HUES48 (cell line): ENCODE data around the gene ZSWIM3.

Experiments used
- H3K27ac ChIP-seq: one replicate; pipeline ENCODE4 v1.7.0; 2013; ENCODE audit warnings: low read depth, low read length, inconsistent platforms
- H3K27me3 ChIP-seq: 2 replicates; pipeline ENCODE4 v1.6.1; 2013; ENCODE audit warnings: mild to moderate bottlenecking, low read length; ENCODE audit not compliant: control insufficient read depth, insufficient read depth
- H3K36me3 ChIP-seq: 2 replicates; pipeline ENCODE4 v1.6.1; 2013; ENCODE audit warnings: low read length; ENCODE audit not compliant: control insufficient read depth, insufficient read depth
- H3K4me1 ChIP-seq: 2 replicates; pipeline ENCODE4 v1.6.1; 2013; ENCODE audit warnings: mild to moderate bottlenecking, low read length; ENCODE audit not compliant: control insufficient read depth, insufficient read depth
- H3K4me3 ChIP-seq: 2 replicates; pipeline ENCODE4 v1.5.1; 2013; ENCODE audit warnings: mild to moderate bottlenecking, low read depth, low read length
- H3K9ac ChIP-seq: 2 replicates; pipeline ENCODE4 v1.6.1; 2013; ENCODE audit warnings: mild to moderate bottlenecking, low read depth, low read length, moderate library complexity
- H3K9me3 ChIP-seq: 2 replicates; pipeline ENCODE4 v1.6.1; 2013; ENCODE audit warnings: low read length; ENCODE audit not compliant: control insufficient read depth, insufficient read depth

Gene ZSWIM3

DNA sequence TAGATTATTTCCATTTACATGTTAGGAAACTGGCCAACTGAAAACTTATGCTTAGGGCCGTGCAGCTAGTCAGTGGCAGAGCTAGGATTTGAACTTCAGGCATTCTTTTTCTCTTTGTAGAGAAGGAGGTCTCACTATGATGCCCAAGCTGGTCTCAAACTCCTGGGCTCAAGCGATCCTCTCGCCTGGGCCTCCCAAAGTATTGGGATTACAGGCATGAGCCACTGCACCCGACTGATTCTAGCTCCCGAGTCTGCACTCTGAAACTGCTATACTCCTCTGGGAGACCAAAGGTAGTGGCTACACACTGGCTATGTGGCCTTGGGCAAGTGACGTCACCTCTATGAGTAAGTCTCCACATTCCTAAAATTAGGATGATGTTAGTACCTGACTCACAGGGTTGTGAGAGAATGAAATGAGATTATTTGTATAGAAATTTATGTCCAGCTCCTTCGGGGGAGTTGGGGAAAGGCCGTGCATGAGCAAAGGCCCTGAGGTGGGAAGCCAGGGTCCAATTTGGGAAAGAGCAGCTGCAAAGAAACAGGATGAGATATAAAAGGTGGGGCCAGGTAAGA, 48.2 kb downstream of the ZSWIM3 start:
- Histone ChIP-seq H3K9ac (no peak overlapping the region), H3K4me1 (no peaks in the 10 kb centered on the region; the same call in 1 of the 2 replicates), H3K4me3 (no peak overlapping the region), H3K36me3 (peaks cover 86% of the 10 kb centered on the region), H3K9me3 (no peaks in the 10 kb centered on the region), H3K27ac (no peak overlapping the region), H3K27me3 (no peaks in the 10 kb centered on the region)

GRCh38 chr20:45907219-45907948, 50.0 kb downstream of the ZSWIM3 start:
- H3K27ac ChIP-seq, result no peak overlapping the region
- H3K4me3 ChIP-seq, result no peak overlapping the region
- no peaks in the 10 kb centered on the region for H3K9me3 ChIP-seq
- H3K36me3 ChIP-seq, result peaks cover 70% of the 10 kb centered on the region
- peaks cover 3% of the 10 kb centered on the region; the same call in 1 of the 2 replicates for H3K4me1 ChIP-seq
- H3K9ac ChIP-seq, result no peak overlapping the region
- no peaks in the 10 kb centered on the region for H3K27me3 ChIP-seq

DNA sequence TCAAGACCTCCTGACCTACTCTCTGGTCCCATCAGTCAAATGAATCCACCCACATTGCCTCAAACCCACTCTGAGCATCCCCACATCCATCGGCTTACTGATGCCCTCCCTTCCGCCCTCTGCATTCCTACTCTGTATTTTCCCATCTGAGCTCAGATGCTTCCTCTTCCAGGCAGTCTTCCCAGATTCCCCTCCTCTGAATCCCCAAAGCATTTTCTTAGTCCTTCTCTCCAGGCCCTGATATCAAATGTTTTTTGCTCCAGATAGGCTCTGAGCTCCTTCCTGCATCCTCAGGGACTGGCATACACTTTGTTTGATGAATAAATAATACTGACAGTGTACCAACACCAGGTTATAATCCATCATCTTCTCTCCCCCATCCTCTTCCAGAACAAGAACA, 50.7 kb downstream of the ZSWIM3 start:
- Histone ChIP-seq H3K4me3 (no peak overlapping the region), H3K27ac (no peak overlapping the region), H3K36me3 (peaks cover 64% of the 10 kb centered on the region), H3K27me3 (no peaks in the 10 kb centered on the region), H3K9me3 (no peaks in the 10 kb centered on the region), H3K9ac (no peak overlapping the region), H3K4me1 (peaks cover 4% of the 10 kb centered on the region; the same call in 1 of the 2 replicates)

- Histone ChIP-seq H3K27me3 (no peaks in the 10 kb centered on the region), H3K36me3 (peaks cover 52% of the 10 kb centered on the region), H3K9ac (no peak overlapping the region), H3K27ac (no peak overlapping the region), H3K4me3 (no peak overlapping the region), H3K9me3 (no peaks in the 10 kb centered on the region), H3K4me1 (peaks cover 4% of the 10 kb centered on the region; the same call in 1 of the 2 replicates)
Measured at GRCh38 chr20:45909336-45909808, 52.0 kb downstream of the ZSWIM3 start.

DNA sequence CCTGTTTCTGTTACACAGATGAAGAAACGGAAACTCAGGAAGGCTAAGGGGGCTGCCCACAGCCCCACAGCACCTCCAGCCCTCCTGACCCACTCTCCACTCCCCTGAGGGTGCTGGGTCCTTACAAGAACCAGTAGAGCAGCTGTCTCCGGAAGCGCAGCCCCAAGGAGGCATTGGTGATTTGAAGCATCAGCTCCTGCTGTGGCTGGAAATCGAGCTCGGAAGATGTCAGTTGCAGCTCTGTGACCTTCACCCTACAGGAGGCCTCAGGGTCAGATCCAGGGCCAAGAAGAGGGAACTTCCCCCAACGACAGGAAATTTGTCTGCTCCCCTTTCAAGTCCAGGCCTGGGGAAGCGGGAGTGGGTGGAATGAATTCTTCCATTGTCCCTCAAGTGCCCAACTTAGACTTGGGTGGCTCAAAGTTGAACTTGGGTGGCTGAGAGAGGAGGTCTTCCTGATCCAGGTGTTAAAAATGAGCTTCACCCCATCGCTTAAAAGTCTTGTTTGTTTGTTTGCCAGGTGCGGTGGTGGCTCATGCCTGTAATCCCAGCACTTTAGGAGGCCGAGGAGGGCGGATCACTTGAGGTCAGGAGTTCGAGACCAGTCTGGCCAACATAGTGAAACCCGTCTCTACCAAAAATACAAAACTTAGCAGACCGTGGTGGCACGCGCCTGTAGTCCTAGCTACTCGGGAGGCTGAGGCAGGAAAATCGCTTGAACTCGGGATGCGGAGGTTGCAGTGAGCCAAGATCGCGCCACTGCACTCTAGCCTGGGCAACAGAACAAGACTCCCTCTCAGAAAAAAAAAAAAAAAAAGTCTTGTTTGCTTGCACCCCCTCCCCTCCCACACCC, 52.6 kb downstream of the ZSWIM3 start:
- Histone ChIP-seq H3K27ac (no peak overlapping the region), H3K36me3 (peaks cover 45% of the 10 kb centered on the region), H3K4me3 (0 out of 2 replicates have a peak overlapping the region, but pooled peaks have one; percentile 8), H3K9ac (no peak overlapping the region), H3K4me1 (peaks cover 4% of the 10 kb centered on the region; the same call in 1 of the 2 replicates), H3K27me3 (no peaks in the 10 kb centered on the region), H3K9me3 (no peaks in the 10 kb centered on the region)

DNA sequence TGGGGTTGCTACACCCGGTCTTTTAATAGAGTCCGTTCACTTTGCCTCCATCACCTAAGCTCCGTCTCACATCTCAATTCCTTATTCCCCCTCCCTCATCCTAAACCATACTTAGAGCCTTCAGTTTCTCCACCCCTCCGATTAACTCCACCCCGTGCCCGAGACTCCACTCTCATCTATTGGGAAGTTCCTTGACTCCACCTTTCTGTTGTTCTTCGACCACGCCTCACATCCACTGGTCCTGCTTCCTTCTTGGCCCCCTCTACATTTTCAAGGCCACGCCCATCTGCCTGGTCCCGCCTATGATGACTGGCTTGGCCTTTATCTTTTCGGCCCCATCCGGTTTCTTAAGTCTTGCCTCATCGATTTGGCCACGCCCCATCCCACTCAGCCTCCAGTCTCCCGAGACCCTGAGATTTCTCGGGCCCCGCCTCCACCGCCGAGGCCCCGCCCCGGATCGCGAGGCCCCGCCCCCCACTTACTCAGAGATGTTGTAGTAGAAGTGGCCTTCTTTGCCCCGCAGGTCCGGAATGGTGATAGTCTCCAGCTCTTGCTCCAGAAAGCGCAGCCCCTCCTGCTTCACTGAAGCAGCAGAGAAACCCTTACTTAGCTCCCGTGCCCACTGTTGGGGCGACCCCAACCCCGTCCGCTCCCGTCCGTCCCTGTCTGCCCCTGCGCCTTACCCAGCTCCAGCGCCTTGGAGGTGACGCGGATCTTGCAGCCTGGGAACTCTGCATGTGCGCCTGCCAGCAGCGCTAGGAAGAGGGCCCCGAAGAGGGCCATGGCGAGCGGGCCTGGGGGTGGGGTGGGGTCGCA, 53.5 kb downstream of the ZSWIM3 start:
- Histone ChIP-seq H3K9ac (peak overlapping the region; percentile 53; the same call in 1 of the 2 replicates), H3K27ac (peak overlapping the region; percentile 89), H3K4me3 (peak overlapping the region; percentile 83), H3K4me1 (peaks cover 4% of the 10 kb centered on the region; the same call in 1 of the 2 replicates), H3K36me3 (peaks cover 37% of the 10 kb centered on the region), H3K27me3 (no peaks in the 10 kb centered on the region), H3K9me3 (no peaks in the 10 kb centered on the region)

DNA sequence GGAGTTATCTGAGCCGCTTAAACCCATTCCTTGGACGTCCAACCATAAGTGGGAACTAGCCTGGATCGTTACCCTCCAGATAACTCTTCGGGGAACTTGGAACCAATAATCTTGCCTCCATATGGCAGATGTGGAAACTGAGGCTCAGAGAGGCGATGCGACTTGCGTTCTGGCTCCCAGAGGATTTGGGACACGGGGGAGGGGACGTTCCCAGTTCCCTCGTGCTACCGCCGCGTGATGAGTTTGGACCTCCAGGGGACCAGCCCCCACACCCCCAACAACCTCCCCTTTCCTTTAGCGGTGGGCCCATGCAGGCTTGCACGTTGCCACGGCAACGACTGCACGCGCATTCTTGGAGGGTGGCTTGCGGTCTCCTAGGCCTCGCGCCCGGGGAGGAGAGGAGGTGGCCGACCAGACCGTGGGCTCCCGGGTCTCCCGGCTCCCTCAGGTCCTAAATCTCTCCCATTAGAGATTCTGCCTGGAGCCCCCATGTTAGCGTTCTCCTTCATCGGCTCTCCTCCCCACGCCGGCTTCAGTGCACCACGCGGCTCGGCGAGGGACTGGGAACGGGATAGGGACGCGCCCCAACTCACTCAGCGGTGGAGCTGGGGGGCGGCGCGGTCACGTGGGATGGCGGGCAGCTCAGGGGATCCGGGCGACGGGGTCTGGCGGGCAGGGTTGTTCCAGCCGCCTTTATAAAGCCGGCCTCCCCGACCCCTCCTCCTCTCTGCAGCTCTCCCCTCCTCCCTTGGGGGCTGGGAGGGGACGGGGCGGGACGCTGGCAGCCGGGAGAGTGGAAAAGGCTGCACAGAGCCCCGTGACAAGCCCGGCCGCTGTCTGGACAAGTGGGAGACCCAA, 54.3 kb downstream of the ZSWIM3 start, which contains the start of gene PLTP:
Gene PLTP (minus strand): TSS at position 670 of the 858 bp plus-strand sequence. CDS start 703 bp downstream, outside the sequence.
- peak within 1 kb of the TSS; percentile 53; the same call in 1 of the 2 replicates for H3K9ac ChIP-seq
- no peaks in the 10 kb centered on the region for H3K9me3 ChIP-seq
- H3K27ac ChIP-seq, result peak within 1 kb of the TSS; percentile 89
- H3K4me3 ChIP-seq, result peak within 1 kb of the TSS; percentile 83
- peaks cover 4% of the 10 kb centered on the region; the same call in 1 of the 2 replicates for H3K4me1 ChIP-seq
- no peaks in the 10 kb centered on the region for H3K27me3 ChIP-seq
- H3K36me3 ChIP-seq, result peaks cover 30% of the 10 kb centered on the region

DNA sequence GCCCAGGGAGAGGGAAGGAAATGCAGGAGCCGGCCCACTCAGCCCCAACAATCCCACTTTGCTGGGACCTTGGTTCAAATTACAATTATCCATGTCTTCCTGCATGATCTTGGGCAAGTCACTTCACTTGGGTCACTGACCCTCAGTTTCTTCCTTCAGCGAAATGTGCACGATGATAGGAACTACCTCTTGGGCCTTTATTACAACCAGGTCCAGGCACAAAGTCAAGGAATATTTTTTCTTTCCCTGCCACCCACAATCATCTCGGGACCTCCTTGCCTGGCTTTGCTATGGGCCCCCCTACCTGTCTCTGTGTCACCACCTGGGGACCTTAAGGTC, 54.9 kb downstream of the ZSWIM3 start:
- H3K9ac ChIP-seq, result no peak overlapping the region
- peak overlapping the region; percentile 83 for H3K4me3 ChIP-seq
- no peaks in the 10 kb centered on the region for H3K9me3 ChIP-seq
- H3K4me1 ChIP-seq, result peaks cover 4% of the 10 kb centered on the region; the same call in 1 of the 2 replicates
- peaks cover 26% of the 10 kb centered on the region for H3K36me3 ChIP-seq
- no peak overlapping the region for H3K27ac ChIP-seq
- no peaks in the 10 kb centered on the region for H3K27me3 ChIP-seq

GRCh38 chr20:45913116-45913515, 55.7 kb downstream of the ZSWIM3 start:
- Histone ChIP-seq H3K9me3 (no peaks in the 10 kb centered on the region), H3K9ac (no peak overlapping the region), H3K4me3 (no peak overlapping the region), H3K27ac (no peak overlapping the region), H3K36me3 (peaks cover 18% of the 10 kb centered on the region), H3K4me1 (peaks cover 4% of the 10 kb centered on the region; the same call in 1 of the 2 replicates), H3K27me3 (no peaks in the 10 kb centered on the region)
